GM12878 (cell line): ENCODE results near the gene SLC19A1. TPM values are rescaled to one million over a fixed set of nuclear protein-coding genes. Genes with fewer than 3 reads are reported as not detected.

ENCODE experiments used
- ATAC-seq: fragments of 200-7000 bp; cut with Tn5 transposase; 3 replicates; pipeline ENCODE4 v1.9.1; 2020; ENCODE audit warnings: mild to moderate bottlenecking, moderate library complexity
- BruUV-seq: library from RNA; stranded (reverse); fragments of 400-500 nt; replicated peaks from 2 replicates; lab custom pipeline; 2021; lab: Mats Ljungman, UMichigan
- CTCF ChIA-PET: fragments of 300-600 bp; sonication (Branson Sonifier 250); formaldehyde crosslinking; extraction: SDS; loops from one replicate; lab custom pipeline; 2021; ENCODE audit warnings: inconsistent platforms; lab: Yijun Ruan, JAX
- POLR2A ChIA-PET: fragments of 350-600 bp; formaldehyde crosslinking; extraction: SDS; loops from one replicate; lab custom pipeline; 2021; ENCODE audit warnings: inconsistent platforms; lab: Charles Lee
- RAD21 ChIA-PET: fragments of 300-600 bp; sonication (Branson Sonifier 250); formaldehyde crosslinking; loops from one replicate; lab custom pipeline; 2023; ENCODE audit warnings: antibody characterized with exemption; ENCODE audit not compliant: unreplicated experiment; lab: Charles Lee
- SMC1A ChIA-PET: fragments of 300-600 bp; sonication (Branson Sonifier 250); formaldehyde crosslinking; loops from one replicate; lab custom pipeline; 2023; ENCODE audit not compliant: unreplicated experiment, uncharacterized antibody; lab: Charles Lee
- DNase-seq: peaks from one replicate; pipeline ENCODE4 v3.0.0-alpha.2; 2011; ENCODE audit warnings: low read depth, low spot score
- FAIRE-seq: peaks from 3 replicates; lab custom pipeline; 2011; peaks lifted over from hg19 to GRCh38; lab: Jason Lieb, UNC
- H2AFZ ChIP-seq: 2 replicates; pipeline ENCODE4 v1.6.0; 2011; ENCODE audit warnings: low read depth, low read length, control low read depth; ENCODE audit not compliant: control insufficient read depth
- H3K27ac ChIP-seq: 2 replicates; pipeline ENCODE4 v1.5.1; 2011; ENCODE audit warnings: control low read depth; ENCODE audit not compliant: control insufficient read depth, insufficient read depth
- H3K27me3 ChIP-seq, 2 experiments: replicated peaks in 1 of 2; 2 replicates each; pipeline versions ENCODE4 v1.6.0 to v1.6.1; 2011; ENCODE audit warnings: low read length in 1 of 2; ENCODE audit not compliant: control insufficient read depth in 2 of 2, insufficient read depth in 2 of 2
- H3K36me3 ChIP-seq, 2 experiments: 2 replicates each; pipeline ENCODE4 v1.5.1; 2011; ENCODE audit warnings: low read length in 1 of 2; ENCODE audit not compliant: control insufficient read depth in 2 of 2, insufficient read depth in 2 of 2
- H3K4me1 ChIP-seq: 2 replicates; pipeline ENCODE4 v1.6.1; 2011; ENCODE audit warnings: mild to moderate bottlenecking, low read length, moderate library complexity, mixed read lengths; ENCODE audit not compliant: control insufficient read depth, insufficient read depth
- H3K4me2 ChIP-seq: 2 replicates; pipeline ENCODE4 v1.6.0; 2011; ENCODE audit warnings: control low read depth; ENCODE audit not compliant: control insufficient read depth, insufficient read depth
- H3K4me3 ChIP-seq: fragments of 200-600 bp; sonication (generic); 2 replicates; pipeline ENCODE4 v1.5.1; 2016
- H3K79me2 ChIP-seq: 2 replicates; pipeline ENCODE4 v1.6.0; 2011; ENCODE audit warnings: low read length; ENCODE audit not compliant: control insufficient read depth, insufficient read depth
- H3K9ac ChIP-seq: 2 replicates; pipeline ENCODE4 v1.8.0; 2011; ENCODE audit warnings: low read length, control low read depth, mixed read lengths; ENCODE audit not compliant: control insufficient read depth, insufficient read depth
- H3K9me3 ChIP-seq: replicated peaks from 3 replicates; pipeline ENCODE4 v1.5.1; 2011; ENCODE audit warnings: mild to moderate bottlenecking, low read length; ENCODE audit not compliant: control insufficient read depth, insufficient read depth
- H4K20me1 ChIP-seq: 2 replicates; pipeline ENCODE4 v1.6.0; 2011; ENCODE audit not compliant: control insufficient read depth, insufficient read depth
- ASH2L ChIP-seq: fragments of 300-600, 200-600 bp; sonication (generic); IDR thresholded peaks from 2 replicates; pipeline ENCODE4 v1.6.1; 2017; ENCODE audit warnings: low read depth, mild to moderate bottlenecking, borderline replicate concordance
- NR2C2 ChIP-seq: IDR thresholded peaks from 2 replicates; pipeline ENCODE4 v1.6.1; 2011; ENCODE audit warnings: borderline replicate concordance, low read depth; ENCODE audit not compliant: control insufficient read depth, insufficient read length
- RB1 ChIP-seq: fragments of 450-650 bp; formaldehyde crosslinking; IDR thresholded peaks from 2 replicates; pipeline ENCODE4 v1.6.1; 2017; ENCODE audit warnings: mild to moderate bottlenecking, borderline replicate concordance
- ZBED1 ChIP-seq: IDR thresholded peaks from 2 replicates; pipeline ENCODE4 v1.6.1; 2016; ENCODE audit warnings: borderline replicate concordance
- ZBTB11 ChIP-seq: fragments of 450-650 bp; formaldehyde crosslinking; IDR thresholded peaks from 2 replicates; pipeline ENCODE4 v1.5.0; 2022; ENCODE audit warnings: mild to moderate bottlenecking, missing genetic modification characterization
- ZBTB40 ChIP-seq: fragments of 450-650 bp; IDR thresholded peaks from 2 replicates; pipeline ENCODE4 v1.6.1; 2016; ENCODE audit warnings: mild to moderate bottlenecking, moderate library complexity, borderline replicate concordance
- WGBS: methylation state at CpG from one replicate; pipeline ENCODE4 v1.1.6; 2016; ENCODE audit warnings: low lambda C conversion rate; ENCODE audit not compliant: insufficient replicate concordance, insufficient coverage; ENCODE audit errors: missing lambda C conversion rate; 5-methylcytosine and 5-hydroxymethylcytosine counted together
- in situ Hi-C: fragments of 300-500 bp; cut with MboI; formaldehyde crosslinking; loops from 9 replicates; pipeline ENCODE4 v1.14.3; 2018; ENCODE audit warnings: mixed read lengths
- intact Hi-C: fragments of 100-400 bp; cut with micrococcal nuclease; formaldehyde crosslinking; loops from one replicate; pipeline ENCODE4 v1.14.2; 2022; ENCODE audit not compliant: unreplicated experiment
- polyA plus RNA-seq, 11 experiments: library from polyadenylated mRNA; depleted of rRNA in 4 of 11; unstranded in 6 of 11; stranded (reverse) in 5 of 11; fragments of >200 nt; fragmentation: Nextera tagmentation in 4 of 11; fragmentation: Illumina TruSeq in 1 of 11; extraction: Ambion mirVana in 4 of 11; extraction: Trizol in 1 of 11; gene quantifications; 1 replicate in 1 of 11; 2 replicates in 10 of 11; pipeline versions ENCODE4 v1.2.1 to v1.2.3, GENCODE V29; 2011 to 2016; ENCODE audit warnings: inconsistent platforms in 2 of 11, missing spikeins in 2 of 11, low read depth in 1 of 11
- total RNA-seq, 4 experiments: library from RNA; depleted of rRNA in 3 of 4; stranded (reverse); fragments of >200 nt in 3 of 4; fragmentation: Illumina TruSeq in 1 of 4; extraction: Trizol in 1 of 4; gene quantifications; 2 replicates each; pipeline versions ENCODE4 v1.2.1 to v1.2.3, GENCODE V29; 2013 to 2021
- TF ChIP-seq, protein P1 (sequence below), 3 experiments: IDR thresholded peaks in 2 of 3; conservative IDR thresholded peaks in 1 of 3; 2 replicates each; pipeline ENCODE4 v1.5.1; 2011; ENCODE audit warnings: low read depth in 3 of 3, low read length in 3 of 3, mild to moderate bottlenecking in 3 of 3, control low read depth in 2 of 3, moderate library complexity in 2 of 3, inconsistent platforms in 1 of 3, mixed read lengths in 1 of 3; ENCODE audit not compliant: control insufficient read depth in 2 of 3, insufficient read depth in 1 of 3; ENCODE audit errors: extremely low read depth in 1 of 3
- TF ChIP-seq, protein P2 (sequence below): IDR thresholded peaks from 2 replicates; pipeline ENCODE4 v1.6.1; 2012; ENCODE audit warnings: low read length, inconsistent platforms

The SLC19A1 gene
- total and polyA plus RNA-seq, 10 of the 15 experiments (the other 5 are each of a cell fraction or from before 2014, with no cell fraction given), result 0.42 to 49.7 (median 12.2) TPM

GRCh38 chr21:45551783-45552695 is 9.8 kb upstream of the SLC19A1 start:
- DNase-seq (no peak), ATAC-seq (no peak), FAIRE-seq (no peak)
- Histone ChIP-seq H3K4me3 (peak overlapping the region; percentile 7; the same call in 1 of the 2 replicates), H3K9me3 (no peaks in the 10 kb centered on the region), H3K4me2 (peak overlapping the region; percentile 49), H2AFZ (no peak overlapping the region), H3K27me3 (no peaks in the 10 kb centered on the region), H3K79me2 (peaks cover 2% of the 10 kb centered on the region), H3K4me1 (peaks cover 33% of the 10 kb centered on the region), H3K36me3 (no peaks in the 10 kb centered on the region), H3K27ac (peak overlapping the region; percentile 93), H3K9ac (peak overlapping the region; percentile 2; the same call in 1 of the 2 replicates), H4K20me1 (no peaks in the 10 kb centered on the region)
- SMC1A ChIA-PET, result interaction anchor here (1.0 to 1.3 kb wide), 2 partner anchors 328 to 414 kb away, joined by 3 read pairs; no protein-coding TSS in a partner anchor
- POLR2A ChIA-PET, result no interaction called here
- in situ Hi-C loops, result no loop called here
- BruUV-seq, result no TSS peak
- TF ChIP-seq ZBTB40 (no peak), RB1 (no peak), ASH2L (no peak), ZBTB11 (CRISPR knock-in tag) (no peak), NR2C2 (no peak), ZBED1 (no peak)
- TF ChIP-seq, protein P1, sequence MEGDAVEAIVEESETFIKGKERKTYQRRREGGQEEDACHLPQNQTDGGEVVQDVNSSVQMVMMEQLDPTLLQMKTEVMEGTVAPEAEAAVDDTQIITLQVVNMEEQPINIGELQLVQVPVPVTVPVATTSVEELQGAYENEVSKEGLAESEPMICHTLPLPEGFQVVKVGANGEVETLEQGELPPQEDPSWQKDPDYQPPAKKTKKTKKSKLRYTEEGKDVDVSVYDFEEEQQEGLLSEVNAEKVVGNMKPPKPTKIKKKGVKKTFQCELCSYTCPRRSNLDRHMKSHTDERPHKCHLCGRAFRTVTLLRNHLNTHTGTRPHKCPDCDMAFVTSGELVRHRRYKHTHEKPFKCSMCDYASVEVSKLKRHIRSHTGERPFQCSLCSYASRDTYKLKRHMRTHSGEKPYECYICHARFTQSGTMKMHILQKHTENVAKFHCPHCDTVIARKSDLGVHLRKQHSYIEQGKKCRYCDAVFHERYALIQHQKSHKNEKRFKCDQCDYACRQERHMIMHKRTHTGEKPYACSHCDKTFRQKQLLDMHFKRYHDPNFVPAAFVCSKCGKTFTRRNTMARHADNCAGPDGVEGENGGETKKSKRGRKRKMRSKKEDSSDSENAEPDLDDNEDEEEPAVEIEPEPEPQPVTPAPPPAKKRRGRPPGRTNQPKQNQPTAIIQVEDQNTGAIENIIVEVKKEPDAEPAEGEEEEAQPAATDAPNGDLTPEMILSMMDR (IDR thresholded peaks at IDR 0.05 in 2 of 3, conservative IDR thresholded peaks at IDR 0.05 in 1 of 3; ENCODE audit: control insufficient read depth in 2 of 3, extremely low read depth in 1 of 3, insufficient read depth in 1 of 3, low read depth in 3 of 3, low read length in 3 of 3), result no peak
- TF ChIP-seq, protein P2, sequence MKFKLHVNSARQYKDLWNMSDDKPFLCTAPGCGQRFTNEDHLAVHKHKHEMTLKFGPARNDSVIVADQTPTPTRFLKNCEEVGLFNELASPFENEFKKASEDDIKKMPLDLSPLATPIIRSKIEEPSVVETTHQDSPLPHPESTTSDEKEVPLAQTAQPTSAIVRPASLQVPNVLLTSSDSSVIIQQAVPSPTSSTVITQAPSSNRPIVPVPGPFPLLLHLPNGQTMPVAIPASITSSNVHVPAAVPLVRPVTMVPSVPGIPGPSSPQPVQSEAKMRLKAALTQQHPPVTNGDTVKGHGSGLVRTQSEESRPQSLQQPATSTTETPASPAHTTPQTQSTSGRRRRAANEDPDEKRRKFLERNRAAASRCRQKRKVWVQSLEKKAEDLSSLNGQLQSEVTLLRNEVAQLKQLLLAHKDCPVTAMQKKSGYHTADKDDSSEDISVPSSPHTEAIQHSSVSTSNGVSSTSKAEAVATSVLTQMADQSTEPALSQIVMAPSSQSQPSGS, result no peak
- RAD21 ChIA-PET, result no interaction called here
- CTCF ChIA-PET, result interaction anchor here (0.8 kb wide), 1 partner anchor 9 kb away, joined by 3 read pairs; no protein-coding TSS in a partner anchor
- intact Hi-C loops, result no loop called here
- 84% methylated on average over 35 of the region's 35 CpGs for whole genome bisulfite sequencing
